HG03354 (cell line): Measurements from ENCODE around the gene PLEKHM3.

Experiments
- ATAC-seq: cut with Tn5 transposase; IDR thresholded peaks from one replicate; pipeline ENCODE4 v1.9.1; 2021; ENCODE audit warnings: mild to moderate bottlenecking; ENCODE audit not compliant: unreplicated experiment, poor library complexity, severe bottlenecking

Gene PLEKHM3

DNA sequence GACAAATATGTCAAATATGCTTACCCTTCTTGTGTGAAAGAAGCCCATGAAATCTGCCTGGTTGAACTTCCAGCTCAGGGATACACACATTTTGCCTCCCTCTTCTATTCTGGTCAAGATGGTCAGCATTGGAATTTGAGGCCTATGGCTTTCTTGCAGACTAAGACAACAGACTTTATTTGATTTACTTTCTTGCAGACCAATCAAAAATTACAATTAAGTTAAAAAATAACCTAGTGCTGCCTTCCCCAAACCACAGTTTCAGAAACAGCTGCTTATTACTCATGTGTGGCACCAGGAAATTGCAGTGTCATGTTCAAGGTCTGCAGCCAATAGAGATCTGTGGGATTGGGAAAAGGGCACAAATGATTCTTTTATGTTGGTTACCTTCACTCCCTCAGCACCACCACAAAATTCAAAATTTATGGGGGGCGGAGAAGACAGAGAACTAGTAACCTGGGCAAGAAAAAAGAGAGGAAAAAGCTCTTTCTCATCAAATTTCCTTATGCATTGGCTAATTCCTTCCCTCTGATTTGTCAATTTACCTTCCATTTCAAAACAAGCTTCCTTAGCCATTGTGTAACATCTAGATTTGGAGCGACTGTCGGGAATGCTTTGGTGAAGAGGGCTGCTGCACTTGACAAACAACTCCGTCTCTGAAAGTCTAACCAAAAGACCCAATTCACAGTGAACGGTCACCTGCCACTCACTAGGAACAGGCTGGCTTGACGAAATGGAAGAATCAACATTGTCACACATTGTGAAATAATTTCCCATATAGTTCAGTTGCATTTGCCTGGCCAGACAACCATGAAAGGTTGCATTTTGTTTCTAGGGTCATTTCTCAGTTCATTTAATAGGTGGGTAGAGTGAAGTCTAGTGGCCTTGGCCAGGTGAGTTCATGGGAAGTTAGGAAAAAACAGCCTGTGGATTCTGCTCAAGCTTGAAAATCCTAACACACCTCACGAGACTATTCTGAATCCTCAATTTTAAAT lies 155.2 kb downstream of the PLEKHM3 start:
- peak; percentile 54 for ATAC-seq

DNA sequence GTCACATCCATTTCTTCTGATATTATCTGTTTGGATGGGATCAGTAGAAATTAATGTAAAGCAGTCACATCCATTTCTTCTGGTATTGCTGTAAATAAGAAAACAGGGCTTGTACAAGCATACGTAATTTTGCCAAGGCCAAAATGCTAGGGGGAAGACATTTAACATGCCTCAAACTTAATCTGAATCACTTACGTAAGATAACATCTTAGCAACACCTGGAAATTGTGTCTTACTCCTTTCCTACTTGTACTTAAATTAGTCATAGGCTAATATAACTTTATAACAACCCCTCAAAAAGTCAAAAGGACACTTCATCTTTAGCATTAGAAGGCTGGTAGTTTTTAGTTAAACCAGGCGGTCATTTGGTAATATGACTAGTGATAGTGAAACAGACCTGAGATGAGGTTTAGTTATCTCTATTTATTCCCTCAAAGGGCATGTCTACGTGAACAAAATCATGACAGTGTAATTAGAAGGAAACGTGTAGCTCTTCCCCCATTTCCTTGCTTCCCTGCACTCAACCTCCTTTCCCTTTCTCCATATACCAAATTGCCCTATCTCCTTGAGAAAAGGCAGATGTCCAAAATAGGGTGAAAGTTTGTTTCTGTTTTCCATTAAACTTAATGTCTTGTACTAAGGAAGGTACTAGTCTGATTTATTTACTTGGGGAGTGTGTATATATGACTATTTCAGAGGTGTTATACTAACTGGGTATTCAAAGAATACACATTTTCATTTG lies 156.3 kb downstream of the PLEKHM3 start:
- peak; percentile 46 for ATAC-seq

DNA sequence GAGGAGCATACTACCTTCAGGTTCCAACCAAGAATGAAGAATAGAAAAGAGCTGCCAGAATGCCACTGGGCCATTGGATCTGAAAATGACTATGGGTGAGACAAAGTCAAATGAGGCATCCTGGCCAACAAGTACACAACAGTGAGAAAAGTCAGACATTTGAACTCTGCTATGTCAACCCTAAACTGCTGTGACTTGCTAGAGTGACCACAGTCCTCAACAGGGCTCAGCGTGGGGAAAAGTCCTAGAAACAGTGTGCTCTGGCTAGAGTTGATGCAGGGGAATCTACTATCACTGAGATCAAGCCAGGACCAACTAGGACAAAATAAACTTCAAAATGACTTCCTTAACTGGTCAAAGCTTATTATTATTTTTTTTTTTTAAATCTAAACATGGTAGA lies 157.4 kb downstream of the PLEKHM3 start:
- no peak for ATAC-seq

DNA sequence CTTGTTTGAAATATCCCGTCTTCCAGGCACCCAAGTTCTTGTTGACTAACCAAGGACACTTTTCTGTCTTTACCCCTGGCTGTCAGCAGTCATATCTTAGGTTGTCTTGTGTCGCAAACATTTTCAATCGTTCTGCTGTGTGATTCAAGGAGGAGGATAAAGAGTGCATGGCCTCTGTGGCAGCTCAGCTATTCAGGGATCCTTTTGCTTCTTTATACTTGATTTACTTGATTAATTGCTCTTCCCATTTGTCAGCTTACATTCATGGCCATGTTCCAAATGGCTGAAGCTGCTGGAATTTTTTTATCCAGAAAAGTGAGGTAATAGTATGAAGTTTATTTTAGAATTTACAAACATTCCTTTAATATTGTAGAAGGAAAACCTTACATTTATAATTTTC lies 158.3 kb downstream of the PLEKHM3 start:
- no peak for ATAC-seq

DNA sequence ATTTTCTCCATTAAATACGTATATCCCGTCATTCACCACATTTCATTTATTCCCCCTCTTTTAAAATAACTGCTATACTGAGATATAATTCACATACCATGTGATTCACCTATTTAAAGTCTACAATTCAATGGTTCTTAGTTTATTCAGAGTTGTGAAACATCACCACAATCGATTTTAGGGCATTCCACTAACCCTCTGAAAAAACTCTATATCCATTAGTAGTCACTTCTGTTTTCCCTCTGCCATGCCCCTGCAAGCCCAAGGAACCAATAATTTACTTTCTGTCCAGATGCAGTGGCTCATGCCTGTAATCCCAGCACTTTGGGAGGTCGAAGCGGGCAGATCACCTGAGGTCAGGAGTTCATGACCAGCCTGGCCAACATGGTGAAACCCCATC lies 160.1 kb downstream of the PLEKHM3 start:
- ATAC-seq = no peak

DNA sequence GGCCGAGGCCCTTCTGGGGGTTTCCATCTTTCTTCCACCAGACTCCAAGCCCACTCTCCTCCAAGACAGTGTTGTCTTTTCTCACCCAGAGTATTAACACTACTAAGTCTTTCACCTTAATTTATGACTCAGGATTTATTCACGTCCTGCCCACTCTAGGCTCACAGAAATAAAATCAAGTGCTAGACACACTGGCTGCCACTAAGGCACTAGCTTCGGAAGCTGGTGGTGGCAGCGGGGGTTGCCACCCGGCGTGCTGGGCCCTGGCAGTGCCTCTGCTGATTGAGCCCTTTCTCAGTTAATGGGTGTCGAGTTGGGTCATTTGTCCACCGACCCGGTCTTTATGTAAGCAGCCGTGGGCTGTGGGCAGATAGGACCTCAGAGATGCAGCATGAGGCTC lies 162.0 kb downstream of the PLEKHM3 start:
- ATAC-seq = no peak

DNA sequence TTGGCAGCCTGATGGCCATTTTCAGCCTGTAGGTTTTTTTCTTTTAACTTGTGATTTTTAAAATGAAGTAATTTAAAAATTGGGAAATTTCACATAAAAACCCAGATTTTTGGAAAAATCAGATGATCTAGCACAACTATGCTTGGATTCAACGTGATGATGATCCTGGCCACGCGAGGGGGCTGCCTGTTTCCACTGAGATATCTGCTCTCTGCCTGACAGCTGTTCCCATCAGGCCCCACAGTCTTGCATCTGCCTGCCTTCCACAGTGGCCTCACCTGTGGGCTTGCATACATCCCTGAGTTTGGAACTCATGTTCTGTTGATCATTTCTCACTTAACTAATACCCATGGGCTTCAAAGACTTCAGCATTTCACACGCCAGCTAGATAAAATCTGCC lies 163.5 kb downstream of the PLEKHM3 start:
- ATAC-seq = no peak

DNA sequence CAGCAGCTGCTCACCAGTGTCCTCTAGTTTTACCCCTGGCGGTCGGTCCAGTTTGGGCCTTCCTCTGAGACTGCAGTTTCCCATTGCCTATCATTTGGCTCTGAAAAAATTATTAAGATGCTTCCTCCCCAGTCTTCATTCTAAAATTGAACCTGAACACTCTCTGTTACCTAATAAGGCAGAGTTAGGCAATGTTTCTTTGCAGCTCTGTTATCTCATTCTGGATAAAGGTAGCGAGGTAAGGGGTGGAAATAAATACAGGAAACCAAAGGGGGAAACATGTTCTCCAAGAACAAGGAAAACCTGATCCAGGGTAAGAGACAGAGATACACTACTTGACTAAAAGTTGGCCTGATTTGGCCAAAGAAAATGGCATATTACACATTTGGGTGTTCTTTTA lies 164.6 kb downstream of the PLEKHM3 start:
- ATAC-seq = no peak

DNA sequence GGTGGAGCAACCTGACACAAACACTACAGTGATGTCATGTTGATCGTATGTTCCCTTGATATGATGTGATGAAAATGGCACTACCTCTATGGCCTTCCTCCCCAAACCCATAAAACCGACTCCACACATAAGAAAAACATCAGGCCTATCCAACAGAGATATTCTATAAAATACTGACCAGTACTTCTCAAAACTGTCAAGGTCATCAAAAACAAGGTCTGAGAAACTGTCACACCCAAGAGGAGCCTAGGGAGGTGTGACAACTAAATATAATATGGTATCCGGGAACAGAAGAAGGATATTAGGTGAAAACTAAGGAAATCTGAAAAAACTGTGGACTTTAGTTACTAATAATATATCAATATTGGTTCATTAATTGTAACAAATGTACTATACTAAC lies 169.7 kb downstream of the PLEKHM3 start:
- ATAC-seq = no peak

DNA sequence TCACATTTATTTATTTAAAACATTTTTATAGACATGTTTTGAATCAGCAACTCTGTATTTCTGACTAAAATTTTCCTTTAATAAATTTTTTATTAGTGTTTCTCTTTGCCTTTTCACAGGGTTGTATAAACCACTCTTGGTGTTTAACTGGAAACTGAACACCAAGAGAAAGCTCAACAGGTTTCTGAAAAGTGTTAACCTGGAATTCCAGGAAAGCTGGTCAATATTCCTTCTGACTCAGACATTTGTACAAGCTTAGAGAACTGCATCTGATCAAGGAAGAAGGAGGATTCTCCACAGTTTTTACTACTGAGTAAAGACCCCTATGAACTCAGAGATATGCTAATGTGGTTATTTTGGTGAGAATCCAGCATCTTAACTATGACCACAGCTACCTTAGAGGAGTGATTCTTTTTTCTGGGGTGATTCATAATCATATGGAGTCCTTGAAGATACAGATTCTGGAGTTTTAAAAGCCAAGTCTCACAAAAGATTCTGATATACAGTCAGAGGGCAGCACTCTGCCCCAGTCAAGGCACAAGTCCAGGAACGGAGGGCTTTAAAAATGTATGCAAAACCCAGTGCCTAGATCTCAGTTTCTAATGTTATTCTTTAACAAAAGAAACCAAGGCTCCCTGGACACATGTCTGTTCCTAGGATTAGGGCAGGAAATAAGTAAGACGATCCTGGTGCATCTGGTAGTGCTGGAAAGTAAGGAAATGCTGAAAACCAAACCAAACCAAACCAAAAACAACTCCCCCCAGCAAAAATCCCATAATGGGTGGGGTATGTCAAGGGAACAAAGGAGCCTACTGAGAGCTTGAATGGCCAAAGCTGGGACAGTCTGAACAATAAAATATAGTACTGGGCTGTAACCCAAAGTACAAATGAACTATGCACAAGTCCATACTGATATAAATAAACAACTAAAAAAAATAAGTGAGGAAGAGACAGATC lies 170.6 kb downstream of the PLEKHM3 start:
- ATAC-seq = no peak

DNA sequence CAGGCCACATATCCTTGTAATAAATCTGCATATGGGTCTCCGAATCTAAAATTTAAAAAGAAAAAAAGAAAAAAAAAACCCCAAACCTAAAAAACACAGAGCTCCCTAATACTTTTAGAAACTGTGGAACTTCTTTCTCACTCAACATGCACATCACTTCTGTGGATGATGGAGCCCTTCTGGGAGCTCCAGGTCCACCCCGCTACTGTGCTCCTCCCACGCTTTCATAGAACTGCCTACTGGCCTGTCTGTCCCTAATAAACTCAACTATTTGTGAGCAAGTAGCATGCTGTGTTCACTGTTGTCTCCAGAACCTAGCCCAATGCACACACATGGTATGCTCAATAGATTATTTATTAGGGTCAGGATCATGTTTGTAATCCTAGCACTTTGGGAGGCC lies 172.5 kb downstream of the PLEKHM3 start:
- ATAC-seq = no peak

DNA sequence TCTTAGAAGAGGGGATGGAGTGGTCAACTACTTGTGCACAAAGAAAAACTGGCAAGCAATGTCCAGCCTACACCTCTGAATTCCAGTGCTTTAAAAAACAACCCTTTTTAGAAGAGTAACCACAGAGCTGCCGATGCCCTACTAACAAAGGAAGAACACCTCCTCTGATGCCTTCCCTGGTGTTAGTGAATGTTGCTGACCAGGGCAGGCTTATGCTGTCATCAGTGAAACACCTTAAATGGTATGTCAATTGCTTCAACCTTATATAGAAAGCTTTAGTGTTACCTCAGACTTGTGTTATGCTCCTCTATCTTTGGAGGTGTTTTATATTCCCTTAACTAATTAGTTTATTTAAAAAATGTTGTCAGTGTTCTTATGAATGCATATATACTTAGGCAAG lies 175.9 kb downstream of the PLEKHM3 start:
- no peak for ATAC-seq

DNA sequence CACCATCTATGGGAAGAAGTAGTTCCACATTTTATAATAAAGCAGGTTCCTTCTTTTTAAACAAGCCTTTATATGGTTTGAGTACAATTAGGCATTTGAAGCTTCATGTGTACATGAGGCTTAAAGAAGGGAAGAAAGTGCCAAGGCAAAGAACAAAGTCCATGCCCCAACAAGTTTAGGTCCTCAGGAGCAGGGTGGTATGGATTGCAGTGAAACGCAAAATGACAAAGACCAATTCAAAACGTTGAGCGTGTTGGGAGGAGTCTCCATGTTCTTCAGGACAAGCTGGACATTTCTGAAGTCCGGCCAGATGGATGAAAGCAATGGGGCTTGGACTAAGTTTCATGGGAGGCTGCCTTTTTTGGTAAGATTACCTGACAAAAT lies 176.8 kb downstream of the PLEKHM3 start:
- no peak for ATAC-seq

DNA sequence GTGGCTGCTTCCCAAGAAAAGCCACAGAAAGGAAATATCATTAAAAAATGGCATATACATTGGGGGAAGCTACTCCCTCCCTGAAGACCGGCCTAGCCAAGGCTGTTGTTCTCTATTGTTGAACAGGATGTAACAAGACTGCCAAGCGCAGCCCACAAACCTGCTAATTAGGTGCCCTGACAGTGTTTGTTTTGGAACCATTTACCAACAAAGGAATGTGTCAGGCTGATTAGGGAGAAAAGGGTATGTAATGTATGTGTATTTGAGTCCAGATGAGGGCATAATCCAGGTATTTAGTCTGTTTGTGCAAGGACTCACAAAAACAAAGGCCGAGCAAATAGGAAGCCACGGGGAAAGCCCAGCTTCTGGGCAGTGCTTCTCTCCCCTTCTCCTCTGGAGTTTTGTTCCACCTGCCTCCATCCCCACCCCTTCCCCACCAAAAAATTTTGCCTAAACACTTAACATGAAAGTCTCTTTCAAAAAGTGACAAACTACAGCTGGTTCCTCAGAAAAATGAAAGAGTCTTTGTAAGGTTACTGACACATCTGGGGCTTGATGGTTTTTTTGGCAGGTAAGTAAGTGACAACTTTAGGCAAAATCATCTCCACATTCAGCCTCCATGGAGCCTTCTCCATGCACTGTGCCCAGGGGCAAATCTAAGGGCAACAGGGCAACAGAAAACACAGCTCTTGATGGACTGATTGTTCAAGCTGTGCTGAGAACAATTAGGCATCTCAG lies 177.4 kb downstream of the PLEKHM3 start:
- ATAC-seq = no peak

DNA sequence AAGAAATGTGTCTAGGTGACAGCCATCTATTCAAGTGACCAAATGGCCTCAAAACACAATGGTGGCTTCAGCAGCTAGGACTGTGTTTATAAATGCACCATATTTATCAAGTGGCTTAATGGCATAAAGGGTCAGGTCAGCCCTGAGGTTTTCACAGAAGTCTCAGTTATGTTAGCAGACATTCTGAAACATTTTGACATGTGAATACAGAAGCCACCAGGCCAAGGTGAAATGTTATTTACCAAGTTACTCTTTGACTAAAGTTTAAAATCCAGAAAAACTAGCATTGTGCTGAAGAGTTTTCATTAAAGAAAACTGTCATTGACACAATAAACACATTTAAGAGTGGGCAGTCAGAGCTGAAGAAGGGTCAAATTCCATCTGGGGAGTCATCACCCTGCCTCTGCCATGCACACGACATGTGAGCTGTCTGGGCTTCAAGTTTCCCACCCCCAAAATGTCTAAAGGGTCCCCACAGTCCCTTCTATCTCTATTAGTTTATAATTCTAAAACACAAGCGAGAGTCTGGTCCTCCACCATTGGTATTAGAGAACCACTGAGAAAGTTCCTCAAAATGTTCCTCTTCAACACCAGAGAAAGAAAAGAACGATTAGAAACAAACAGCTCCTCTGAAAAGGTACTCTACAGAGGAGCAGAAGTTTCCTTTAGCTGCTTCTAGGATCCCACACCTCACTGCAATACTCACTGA lies 178.1 kb downstream of the PLEKHM3 start:
- no peak for ATAC-seq

DNA sequence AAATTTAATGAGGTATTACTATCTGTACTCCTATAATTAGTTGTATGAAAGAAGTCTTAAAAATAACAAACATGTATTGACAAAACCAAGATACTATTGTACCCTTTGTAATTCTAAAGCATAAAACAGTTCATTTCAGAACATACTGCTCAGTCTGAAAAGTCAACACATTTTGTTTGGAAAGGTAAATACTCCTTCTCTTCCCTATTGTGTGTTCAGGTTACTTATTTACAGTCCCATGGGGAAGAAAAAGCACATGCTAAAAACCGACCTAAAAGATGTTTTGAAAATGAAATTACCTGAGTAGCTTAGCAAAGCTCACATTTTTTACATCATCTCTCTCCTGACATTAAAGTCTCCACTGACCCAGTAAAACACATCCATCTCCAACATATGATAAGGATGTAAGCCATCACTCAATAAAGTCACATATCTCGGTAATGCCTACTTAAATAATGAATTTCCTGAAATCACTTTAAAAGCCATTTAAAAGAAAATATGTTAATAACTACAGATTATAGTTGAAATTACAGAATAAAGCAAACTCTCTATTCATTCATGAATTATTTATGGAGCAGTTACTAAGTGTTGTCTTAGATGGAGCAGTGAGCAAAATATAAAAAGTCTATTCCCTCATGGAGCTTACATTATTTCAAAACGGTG lies 180.0 kb downstream of the PLEKHM3 start:
- no peak for ATAC-seq

DNA sequence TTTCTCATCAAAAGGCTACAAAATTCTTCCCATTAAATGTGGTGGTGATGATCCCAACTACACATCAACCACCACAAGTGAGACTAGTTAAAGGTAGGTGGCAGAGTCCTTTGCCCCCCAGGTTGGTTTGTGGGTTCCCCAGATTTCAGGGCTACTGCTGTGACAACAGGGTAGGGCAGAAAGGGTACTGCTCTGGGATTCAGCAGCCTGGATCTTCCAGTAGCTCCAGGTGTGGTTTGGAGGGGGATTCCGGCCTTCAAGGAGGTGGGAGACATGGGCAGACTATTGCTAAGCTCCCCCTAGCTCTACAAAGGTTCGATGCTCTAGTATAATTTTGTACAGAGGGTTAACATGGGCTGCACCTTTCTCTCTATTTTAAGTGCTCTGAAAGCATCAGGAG lies 180.7 kb downstream of the PLEKHM3 start:
- no peak for ATAC-seq

DNA sequence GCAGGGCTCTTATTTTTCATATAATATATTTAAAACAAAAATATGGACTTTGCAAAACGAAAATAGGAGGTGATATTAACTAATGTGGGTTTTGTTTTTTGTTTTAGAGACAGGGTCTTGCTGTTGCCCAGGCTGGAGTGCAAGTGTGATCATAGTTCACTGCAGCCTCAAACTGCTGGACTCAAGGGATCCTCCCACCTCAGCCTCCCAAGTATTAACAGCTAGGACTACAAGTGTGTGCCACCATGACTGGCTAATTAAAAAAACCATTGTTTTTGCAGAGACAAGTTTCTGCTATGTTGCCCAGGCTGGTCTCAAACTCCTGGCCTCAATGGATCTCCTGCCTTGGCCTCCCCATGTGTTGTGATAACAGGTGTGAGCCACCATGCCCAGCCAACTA lies 185.2 kb downstream of the PLEKHM3 start:
- ATAC-seq = no peak
